LNCaP clone FGC (cell line): Measurements from ENCODE around the gene SCML1.
A peak's percentile ranks its signal among the peaks of the same experiment; 100 is the strongest.

Experiments used
- DNase-seq: peaks from one replicate; pipeline ENCODE4 v3.0.0-alpha.2; 2011; ENCODE audit warnings: low read depth
- H3K4me3 ChIP-seq: 2 replicates; pipeline ENCODE4 v1.5.1; 2011; ENCODE audit warnings: mild to moderate bottlenecking, low read depth, low read length, control low read depth
- TF ChIP-seq, protein P1 (sequence below): IDR thresholded peaks from 2 replicates; pipeline ENCODE4 v1.5.1; 2012; ENCODE audit warnings: mild to moderate bottlenecking; ENCODE audit not compliant: control insufficient read depth, insufficient read depth; ENCODE audit errors: extremely low read depth

Gene SCML1

GRCh38 chrX:17737986-17738713, 857 bp downstream of the SCML1 start:
- DNase-seq = no peak
- peak overlapping the region; percentile 81 for H3K4me3 ChIP-seq
- TF ChIP-seq, protein P1, sequence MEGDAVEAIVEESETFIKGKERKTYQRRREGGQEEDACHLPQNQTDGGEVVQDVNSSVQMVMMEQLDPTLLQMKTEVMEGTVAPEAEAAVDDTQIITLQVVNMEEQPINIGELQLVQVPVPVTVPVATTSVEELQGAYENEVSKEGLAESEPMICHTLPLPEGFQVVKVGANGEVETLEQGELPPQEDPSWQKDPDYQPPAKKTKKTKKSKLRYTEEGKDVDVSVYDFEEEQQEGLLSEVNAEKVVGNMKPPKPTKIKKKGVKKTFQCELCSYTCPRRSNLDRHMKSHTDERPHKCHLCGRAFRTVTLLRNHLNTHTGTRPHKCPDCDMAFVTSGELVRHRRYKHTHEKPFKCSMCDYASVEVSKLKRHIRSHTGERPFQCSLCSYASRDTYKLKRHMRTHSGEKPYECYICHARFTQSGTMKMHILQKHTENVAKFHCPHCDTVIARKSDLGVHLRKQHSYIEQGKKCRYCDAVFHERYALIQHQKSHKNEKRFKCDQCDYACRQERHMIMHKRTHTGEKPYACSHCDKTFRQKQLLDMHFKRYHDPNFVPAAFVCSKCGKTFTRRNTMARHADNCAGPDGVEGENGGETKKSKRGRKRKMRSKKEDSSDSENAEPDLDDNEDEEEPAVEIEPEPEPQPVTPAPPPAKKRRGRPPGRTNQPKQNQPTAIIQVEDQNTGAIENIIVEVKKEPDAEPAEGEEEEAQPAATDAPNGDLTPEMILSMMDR = no peak

DNA sequence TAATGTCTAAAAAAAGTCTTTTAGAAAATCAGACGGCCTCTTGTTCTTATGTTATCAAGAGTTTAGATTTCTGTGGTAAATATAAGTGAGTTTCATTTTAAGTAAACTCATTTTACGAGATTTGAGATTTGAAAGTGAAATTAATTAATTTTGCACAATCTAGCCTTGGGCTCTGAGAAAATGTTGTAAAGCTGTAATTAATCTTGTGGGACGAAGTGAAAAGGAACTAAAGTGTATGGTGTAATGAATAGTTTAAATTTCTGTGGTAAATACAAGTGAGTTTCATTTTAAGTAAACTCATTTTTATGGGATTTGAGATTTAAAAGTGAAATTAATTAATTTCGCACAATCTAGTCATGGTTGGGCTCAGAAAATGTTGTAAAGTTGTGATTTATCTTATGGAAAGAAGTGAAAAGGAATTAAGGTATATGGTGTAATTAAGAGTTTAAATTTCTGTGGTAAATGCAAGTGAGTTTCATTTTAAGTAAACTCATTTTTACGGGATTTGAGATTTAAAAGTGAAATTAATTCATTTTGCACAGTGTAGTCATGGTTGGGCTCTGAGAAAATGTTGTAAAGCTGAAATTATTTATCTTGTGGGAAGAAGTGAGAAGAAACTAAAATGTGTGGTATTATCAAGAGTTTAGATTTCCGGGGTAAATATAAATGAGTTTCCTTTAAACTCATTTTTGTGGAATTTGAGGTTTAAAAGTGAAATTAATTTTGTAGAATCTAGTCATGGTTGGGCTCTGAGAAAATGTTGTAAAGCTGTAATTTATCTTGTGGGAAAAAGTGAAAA, 1.6 kb downstream of the SCML1 start:
- peak overlapping the region; percentile 81 for H3K4me3 ChIP-seq
- TF ChIP-seq, protein P1 = no peak
- DNase-seq = no peak

- no peak overlapping the region for H3K4me3 ChIP-seq
- no peak for DNase-seq
- TF ChIP-seq, protein P1 = no peak
Observed at GRCh38 chrX:17740137-17741122, 3.1 kb downstream of the SCML1 start.

DNA sequence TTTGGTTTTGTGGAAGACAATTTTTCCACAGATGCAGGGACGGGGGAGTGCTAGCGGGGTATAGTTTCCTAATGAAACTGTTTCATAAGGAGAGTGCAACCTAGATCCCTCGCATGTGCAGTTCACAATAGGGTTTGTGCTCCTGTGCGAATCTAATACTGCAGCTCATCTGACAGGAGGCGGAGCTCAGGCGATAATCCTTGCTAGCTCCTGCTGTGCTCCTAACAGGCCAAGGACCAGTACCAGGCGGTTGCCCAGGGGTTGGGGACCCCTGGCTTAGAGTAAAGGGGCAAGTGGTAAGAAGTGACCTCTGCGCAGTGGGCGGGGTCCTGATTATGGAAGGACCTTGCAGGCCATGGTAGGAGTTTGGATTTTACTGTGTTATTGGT, 3.8 kb downstream of the SCML1 start:
- H3K4me3 ChIP-seq = no peak overlapping the region
- DNase-seq = no peak
- TF ChIP-seq, protein P1 = no peak

DNA sequence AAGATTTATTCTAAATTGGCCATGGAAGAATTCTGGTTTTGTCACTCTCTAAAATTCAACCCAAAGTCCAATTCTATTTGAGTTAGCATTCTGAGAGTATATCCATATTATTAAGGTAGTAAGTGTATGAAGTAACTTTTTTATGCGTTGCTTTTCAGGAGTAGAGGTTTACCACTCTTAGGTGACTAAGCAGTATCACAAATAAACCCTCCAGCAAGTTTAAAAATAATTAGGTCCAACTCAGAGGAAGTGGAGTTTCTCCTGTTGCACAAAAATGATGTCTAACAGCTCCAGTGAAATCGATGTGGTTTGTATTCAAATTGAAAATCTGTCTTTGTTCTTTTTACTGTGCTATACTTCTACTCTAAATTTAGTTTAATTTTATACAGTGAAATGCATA, 6.6 kb downstream of the SCML1 start:
- DNase-seq = no peak
- H3K4me3 ChIP-seq = no peak overlapping the region
- TF ChIP-seq, protein P1 = no peak

- TF ChIP-seq, protein P1 = peak; percentile 39
- no peak for DNase-seq
- no peak overlapping the region for H3K4me3 ChIP-seq
Observed at GRCh38 chrX:17744896-17745523, 7.7 kb downstream of the SCML1 start.
